Activated T-helper 17 cell treated with anti-CD3 and anti-CD28 coated beads, Interleukin-2, amount 50 U/mL, for 72 hours (primary cell): ENCODE data around the gene SLX9. TPM values are rescaled to one million over a fixed set of nuclear protein-coding genes. Genes with fewer than 3 reads are reported as not detected.

ENCODE experiments used
- ATAC-seq: fragments of 150-1000 bp; cut with Tn5 transposase; replicated peaks from 2 replicates; pipeline ENCODE4 v1.10.0; 2021; ENCODE audit warnings: mild to moderate bottlenecking, moderate library complexity
- H3K27ac Mint-ChIP-seq: one replicate; pipeline ENCODE4 v1.8.0; 2022; ENCODE audit warnings: mixed read lengths
- H3K27me3 Mint-ChIP-seq: one replicate; pipeline ENCODE4 v1.8.0; 2022; ENCODE audit warnings: mixed read lengths
- H3K36me3 Mint-ChIP-seq: one replicate; pipeline ENCODE4 v1.8.0; 2022; ENCODE audit warnings: low read depth, mild to moderate bottlenecking, mixed read lengths
- H3K4me1 Mint-ChIP-seq: one replicate; pipeline ENCODE4 v1.8.0; 2022; ENCODE audit warnings: mixed read lengths
- H3K4me3 Mint-ChIP-seq: one replicate; pipeline ENCODE4 v1.8.0; 2022; ENCODE audit warnings: mild to moderate bottlenecking, mixed read lengths
- H3K9me3 Mint-ChIP-seq: one replicate; pipeline ENCODE4 v1.8.0; 2022; ENCODE audit warnings: mixed read lengths
- total RNA-seq, 2 donors: library from RNA; stranded (reverse); gene quantifications; one replicate each; pipeline ENCODE4 v1.2.3, GENCODE V29; 2022

Gene SLX9
- total RNA-seq, 2 donors from 2014 or later: 28.6 to 56.7 TPM

- H3K27me3 Mint-ChIP-seq: no peaks in the 10 kb centered on the region
- peaks cover 40% of the 10 kb centered on the region for H3K4me1 Mint-ChIP-seq
- ATAC-seq: no peak
- peaks cover 85% of the 10 kb centered on the region for H3K36me3 Mint-ChIP-seq
- H3K9me3 Mint-ChIP-seq: no peaks in the 10 kb centered on the region
- H3K27ac Mint-ChIP-seq: peak overlapping the region; percentile 86
- H3K4me3 Mint-ChIP-seq: peak overlapping the region; percentile 96
Measured at GRCh38 chr21:44918107-44918470, 21.7 kb upstream of the SLX9 start.

GRCh38 chr21:44918581-44919033, 21.2 kb upstream of the SLX9 start:
- peak overlapping the region; percentile 96 for H3K4me3 Mint-ChIP-seq

GRCh38 chr21:44919111-44919912, 20.5 kb upstream of the SLX9 start:
- H3K4me1 Mint-ChIP-seq: peaks cover 46% of the 10 kb centered on the region
- H3K9me3 Mint-ChIP-seq: no peaks in the 10 kb centered on the region
- H3K27ac Mint-ChIP-seq: peak overlapping the region; percentile 90
- peak; percentile 11 for ATAC-seq
- H3K27me3 Mint-ChIP-seq: no peaks in the 10 kb centered on the region
- peak overlapping the region; percentile 96 for H3K4me3 Mint-ChIP-seq
- H3K36me3 Mint-ChIP-seq: peaks cover 83% of the 10 kb centered on the region

More at GRCh38 chr21:44918581-44919033, 21.2 kb upstream of the SLX9 start:
- peak overlapping the region; percentile 86 for H3K27ac Mint-ChIP-seq
- no peaks in the 10 kb centered on the region for H3K9me3 Mint-ChIP-seq
- peaks cover 87% of the 10 kb centered on the region for H3K36me3 Mint-ChIP-seq
- ATAC-seq: no peak
- H3K4me1 Mint-ChIP-seq: peaks cover 44% of the 10 kb centered on the region
- H3K27me3 Mint-ChIP-seq: no peaks in the 10 kb centered on the region

GRCh38 chr21:44919913-44920693, 19.7 kb upstream of the SLX9 start:
- Mint-ChIP-seq H3K4me1 (peaks cover 50% of the 10 kb centered on the region), H3K36me3 (peaks cover 78% of the 10 kb centered on the region), H3K9me3 (no peaks in the 10 kb centered on the region), H3K27ac (peak overlapping the region; percentile 90), H3K4me3 (peak overlapping the region; percentile 96), H3K27me3 (no peaks in the 10 kb centered on the region)
- ATAC-seq: peak; percentile 17

GRCh38 chr21:44920694-44921604, 18.9 kb upstream of the SLX9 start, which contains the start of gene ITGB2:
TSS of gene ITGB2 (minus strand) at chr21:44920899. CDS start at chr21:44910782, 10,117 bp downstream.
- Mint-ChIP-seq H3K27me3 (no peaks in the 10 kb centered on the region), H3K4me3 (peak within 1 kb of the TSS; percentile 96), H3K27ac (peak within 1 kb of the TSS; percentile 90), H3K4me1 (peaks cover 48% of the 10 kb centered on the region), H3K9me3 (no peaks in the 10 kb centered on the region), H3K36me3 (peaks cover 73% of the 10 kb centered on the region)
- peak; percentile 83 for ATAC-seq

- no peaks in the 10 kb centered on the region for H3K27me3 Mint-ChIP-seq
- peak overlapping the region; percentile 96 for H3K4me3 Mint-ChIP-seq
- peaks cover 63% of the 10 kb centered on the region for H3K36me3 Mint-ChIP-seq
- H3K4me1 Mint-ChIP-seq: peaks cover 55% of the 10 kb centered on the region
- peak overlapping the region; percentile 90 for H3K27ac Mint-ChIP-seq
- ATAC-seq: no peak
- H3K9me3 Mint-ChIP-seq: no peaks in the 10 kb centered on the region
Measured at GRCh38 chr21:44921928-44922327, 17.9 kb upstream of the SLX9 start.

- ATAC-seq: no peak
- H3K9me3 Mint-ChIP-seq: no peaks in the 10 kb centered on the region
Measured at GRCh38 chr21:44923480-44924084, 16.2 kb upstream of the SLX9 start.

GRCh38 chr21:44924606-44925377, 15.0 kb upstream of the SLX9 start:
- Mint-ChIP-seq H3K27me3 (no peaks in the 10 kb centered on the region), H3K4me3 (peak overlapping the region; percentile 96), H3K4me1 (peaks cover 62% of the 10 kb centered on the region), H3K27ac (peak overlapping the region; percentile 88), H3K9me3 (no peaks in the 10 kb centered on the region), H3K36me3 (peaks cover 34% of the 10 kb centered on the region)
- ATAC-seq: no peak

More at GRCh38 chr21:44923480-44924084, 16.2 kb upstream of the SLX9 start:
- Mint-ChIP-seq H3K36me3 (peaks cover 46% of the 10 kb centered on the region), H3K4me1 (peaks cover 54% of the 10 kb centered on the region), H3K4me3 (peak overlapping the region; percentile 96), H3K27ac (peak overlapping the region; percentile 88), H3K27me3 (no peaks in the 10 kb centered on the region)

GRCh38 chr21:44925378-44925755, 14.5 kb upstream of the SLX9 start:
- peaks cover 28% of the 10 kb centered on the region for H3K36me3 Mint-ChIP-seq
- H3K4me1 Mint-ChIP-seq: peaks cover 66% of the 10 kb centered on the region
- no peaks in the 10 kb centered on the region for H3K9me3 Mint-ChIP-seq
- no peak for ATAC-seq
- H3K27me3 Mint-ChIP-seq: no peaks in the 10 kb centered on the region
- H3K27ac Mint-ChIP-seq: peak overlapping the region; percentile 88
- peak overlapping the region; percentile 96 for H3K4me3 Mint-ChIP-seq

GRCh38 chr21:44926331-44927101, 13.3 kb upstream of the SLX9 start:
- peak overlapping the region; percentile 96 for H3K4me3 Mint-ChIP-seq
- H3K4me1 Mint-ChIP-seq: peaks cover 64% of the 10 kb centered on the region

GRCh38 chr21:44927259-44927586, 12.6 kb upstream of the SLX9 start:
- H3K27ac Mint-ChIP-seq: peak overlapping the region; percentile 88
- peak overlapping the region; percentile 96 for H3K4me3 Mint-ChIP-seq
- H3K36me3 Mint-ChIP-seq: peaks cover 11% of the 10 kb centered on the region
- H3K4me1 Mint-ChIP-seq: peaks cover 60% of the 10 kb centered on the region
- no peaks in the 10 kb centered on the region for H3K27me3 Mint-ChIP-seq
- ATAC-seq: peak; percentile 21
- no peaks in the 10 kb centered on the region for H3K9me3 Mint-ChIP-seq

More at GRCh38 chr21:44926331-44927101, 13.3 kb upstream of the SLX9 start:
- Mint-ChIP-seq H3K27ac (peak overlapping the region; percentile 88), H3K9me3 (no peaks in the 10 kb centered on the region), H3K36me3 (peaks cover 17% of the 10 kb centered on the region), H3K27me3 (no peaks in the 10 kb centered on the region)
- ATAC-seq: peak; percentile 50

- no peaks in the 10 kb centered on the region for H3K27me3 Mint-ChIP-seq
- no peaks in the 10 kb centered on the region for H3K9me3 Mint-ChIP-seq
- H3K27ac Mint-ChIP-seq: peak overlapping the region; percentile 88
- peaks cover 59% of the 10 kb centered on the region for H3K4me1 Mint-ChIP-seq
- H3K4me3 Mint-ChIP-seq: peak overlapping the region; percentile 96
- ATAC-seq: peak; percentile 76
- H3K36me3 Mint-ChIP-seq: peaks cover 10% of the 10 kb centered on the region
Measured at GRCh38 chr21:44927587-44928461, 12.0 kb upstream of the SLX9 start.
